Myocyte (in vitro differentiated cells): ENCODE measurements around the gene FOXI1. TPM values are rescaled to one million over a fixed set of nuclear protein-coding genes. Genes with fewer than 3 reads are reported as not detected.
A peak's percentile ranks its signal among the peaks of the same experiment; 100 is the strongest.
"Not testable (repeated sequence)": the region's sequence is repeated elsewhere in the genome, so short reads cannot be mapped to it uniquely, and the experiment has no call there.

Experiments used
- DNase-seq: peaks from one replicate; pipeline ENCODE4 v3.0.0-alpha.2; 2012; ENCODE audit warnings: low read depth
- total RNA-seq: library from RNA; depleted of rRNA; stranded (reverse); fragments of >200 nt; gene quantifications from 2 replicates; pipeline ENCODE4 v1.2.3, GENCODE V29; 2014

The FOXI1 gene
- total RNA-seq, 1 donor from 2014 or later = not detected

DNA sequence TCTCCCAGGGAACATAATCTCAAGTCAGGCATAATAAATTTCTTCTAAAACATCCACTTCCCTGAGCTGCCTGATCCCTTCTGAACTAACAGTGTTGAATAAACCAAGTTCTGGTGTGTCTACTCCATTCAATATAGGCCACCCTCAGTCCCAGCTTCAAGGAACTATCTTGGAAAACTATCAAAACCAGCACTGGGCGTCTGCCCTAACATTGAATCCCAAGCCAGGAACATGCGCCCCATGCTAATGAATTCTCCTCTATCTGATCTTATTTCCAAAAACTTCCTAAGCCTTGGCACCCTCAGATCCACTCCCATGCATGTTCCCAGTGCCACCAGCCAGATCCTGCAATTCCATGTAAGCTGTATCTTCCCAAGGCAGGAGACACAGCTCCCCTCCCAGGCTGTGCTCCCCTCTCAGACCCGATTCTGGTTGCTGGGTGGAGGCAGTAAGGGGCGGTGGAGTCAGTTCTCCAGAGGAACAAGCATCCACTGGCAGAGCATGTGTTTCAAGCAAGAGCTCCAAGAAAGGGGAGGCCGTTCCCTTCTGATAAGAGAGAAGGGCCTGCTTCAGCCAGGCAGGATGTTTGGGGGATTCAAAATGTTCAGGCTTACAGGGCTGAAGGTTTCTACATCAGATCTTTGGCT, 13.1 kb upstream of the FOXI1 start:
- DNase-seq = no peak

DNA sequence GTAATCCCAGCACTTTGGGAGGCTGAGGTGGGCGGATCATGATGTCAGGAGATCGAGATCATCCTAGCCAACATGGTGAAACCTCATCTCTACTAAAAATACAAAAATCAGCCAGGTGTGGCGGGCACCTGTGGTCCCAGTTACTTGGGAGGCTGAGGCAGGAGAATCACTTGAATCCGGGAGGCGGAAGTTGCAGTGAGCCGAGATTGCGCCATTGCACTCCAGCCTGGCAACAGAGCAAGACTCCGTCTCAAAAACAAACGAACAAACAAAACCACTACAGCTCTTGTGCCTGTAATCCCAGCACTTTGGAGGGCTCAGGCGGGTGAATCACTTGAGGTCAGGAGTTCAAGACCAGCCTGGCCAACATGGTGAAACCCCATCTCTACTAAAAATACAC, 11.4 kb upstream of the FOXI1 start:
- not testable (repeated sequence) for DNase-seq

DNA sequence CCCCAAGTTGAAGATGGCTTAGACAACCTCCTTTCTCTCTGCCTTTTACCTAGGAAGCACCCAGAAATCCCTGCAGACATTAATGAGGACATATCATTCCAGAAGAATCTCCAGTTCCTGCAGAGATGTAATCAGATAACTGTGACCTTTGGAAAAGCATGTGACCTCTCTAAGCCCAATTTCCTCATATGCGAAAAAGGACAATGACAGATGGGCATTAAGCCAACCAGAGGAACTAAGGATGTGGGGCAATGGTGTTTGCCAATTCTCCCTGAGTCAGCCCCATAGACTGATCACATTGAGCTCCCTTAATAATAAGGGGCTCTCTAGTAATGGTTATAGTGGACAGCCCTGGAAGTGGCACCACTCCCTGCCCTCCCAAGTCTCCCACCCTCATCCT, 10.1 kb upstream of the FOXI1 start:
- no peak for DNase-seq

GRCh38 chr5:170097934-170098333, 7.8 kb upstream of the FOXI1 start:
- no peak for DNase-seq

DNA sequence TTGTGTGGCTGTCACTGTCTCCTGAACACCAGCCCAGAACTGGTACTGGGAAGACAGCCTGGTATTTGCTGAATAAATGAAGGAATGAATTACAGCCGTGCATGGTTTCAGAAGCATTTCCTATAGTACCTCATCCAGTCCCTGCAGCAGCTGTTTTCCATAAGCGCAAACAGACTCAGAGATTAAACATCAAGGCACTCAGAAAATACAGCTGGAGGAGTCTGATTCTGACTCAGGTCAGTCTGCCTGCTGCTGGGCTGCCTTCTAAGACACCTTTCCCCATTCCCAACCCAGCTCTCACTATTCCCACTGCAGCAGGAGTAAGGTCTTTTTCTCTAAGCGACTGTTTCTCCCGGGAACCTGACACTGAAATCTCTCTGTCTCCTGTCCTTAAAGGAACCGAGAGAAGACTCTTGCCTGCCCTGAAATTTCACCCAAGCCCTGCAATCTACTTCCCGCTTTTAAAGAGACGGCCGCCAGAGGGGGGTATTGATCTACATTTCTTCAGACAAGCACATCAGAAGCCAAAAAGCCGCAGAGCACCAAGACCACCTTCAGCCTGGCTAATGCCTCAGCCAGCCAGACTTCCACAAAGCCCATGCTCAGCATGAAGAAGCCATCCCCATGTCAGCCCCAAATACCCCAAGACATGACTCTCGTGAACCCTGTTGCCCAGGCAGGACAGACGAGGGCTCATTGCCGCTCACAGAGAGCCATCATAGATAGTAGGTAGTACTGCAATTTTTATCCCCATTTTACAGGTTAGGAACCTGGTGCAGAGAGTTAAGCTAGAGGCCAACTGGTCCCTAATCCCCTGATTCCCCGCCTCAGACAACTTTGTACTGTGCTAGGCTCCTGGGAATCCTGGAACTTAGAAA, 5.4 kb upstream of the FOXI1 start:
- peak; percentile 74 for DNase-seq

DNA sequence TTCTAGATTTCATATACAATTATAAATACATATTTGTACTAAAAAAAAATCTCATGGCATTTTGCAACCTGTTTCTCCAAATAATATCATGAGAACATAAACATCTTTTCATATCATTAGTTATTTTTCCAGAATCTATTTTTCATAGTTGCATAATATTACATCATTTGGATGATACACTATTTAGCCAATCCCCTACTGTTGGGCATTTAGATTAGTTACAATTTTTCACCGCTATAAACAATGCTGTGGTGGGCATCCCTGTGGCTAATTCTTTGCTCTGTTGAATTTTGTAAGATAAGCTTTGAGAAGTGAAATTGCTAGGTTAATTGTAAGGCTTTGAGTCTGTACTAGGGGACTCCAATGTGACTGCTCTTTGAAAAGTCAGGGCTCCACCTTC, 2.2 kb upstream of the FOXI1 start:
- DNase-seq = no peak

DNA sequence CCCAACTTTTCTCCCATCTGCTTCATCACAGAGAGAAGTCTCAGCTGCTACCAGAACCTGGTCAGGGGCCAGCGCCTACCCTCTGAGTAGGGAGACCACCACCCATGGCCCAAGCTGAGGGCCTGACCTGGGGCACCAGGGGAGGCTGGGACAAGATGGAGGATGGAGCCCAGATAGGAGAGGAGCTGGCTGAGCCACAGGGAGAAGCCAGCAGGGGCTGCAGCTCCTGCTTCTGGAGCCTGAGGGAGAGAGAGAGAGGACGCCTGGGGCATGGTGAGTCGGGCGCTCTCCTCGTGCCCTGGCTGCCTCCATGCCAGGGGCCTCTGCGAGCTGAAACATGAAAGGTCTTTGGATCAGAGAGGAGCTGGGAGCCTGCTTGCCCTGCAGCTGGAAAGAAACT, 1.4 kb upstream of the FOXI1 start:
- DNase-seq = no peak

GRCh38 chr5:170104710-170105109, 987 bp upstream of the FOXI1 start:
- no peak for DNase-seq

- no peak for DNase-seq
Measured at GRCh38 chr5:170107674-170108073, 2.0 kb downstream of the FOXI1 start.

DNA sequence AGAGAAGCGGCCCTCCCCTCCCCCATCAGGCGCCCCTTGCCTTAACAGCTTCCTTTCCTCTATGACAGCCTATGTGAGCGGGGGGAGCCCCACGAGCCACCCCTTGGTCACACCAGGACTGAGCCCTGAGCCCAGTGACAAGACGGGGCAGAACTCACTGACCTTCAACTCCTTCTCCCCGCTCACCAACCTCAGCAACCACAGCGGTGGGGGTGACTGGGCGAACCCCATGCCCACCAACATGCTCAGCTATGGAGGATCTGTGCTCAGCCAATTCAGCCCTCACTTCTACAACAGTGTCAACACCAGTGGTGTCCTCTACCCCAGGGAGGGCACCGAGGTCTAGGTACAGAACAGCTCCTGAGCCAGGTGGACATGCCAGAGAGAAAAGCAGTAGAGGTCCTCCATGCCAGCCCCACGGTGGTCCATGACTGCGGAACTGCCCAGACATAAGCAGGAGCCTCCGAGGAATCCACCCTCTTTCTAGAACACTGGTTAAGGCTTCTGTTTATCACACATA, 2.6 kb downstream of the FOXI1 start:
- DNase-seq = no peak

GRCh38 chr5:170109059-170110031, 3.6 kb downstream of the FOXI1 start:
- no peak for DNase-seq

DNA sequence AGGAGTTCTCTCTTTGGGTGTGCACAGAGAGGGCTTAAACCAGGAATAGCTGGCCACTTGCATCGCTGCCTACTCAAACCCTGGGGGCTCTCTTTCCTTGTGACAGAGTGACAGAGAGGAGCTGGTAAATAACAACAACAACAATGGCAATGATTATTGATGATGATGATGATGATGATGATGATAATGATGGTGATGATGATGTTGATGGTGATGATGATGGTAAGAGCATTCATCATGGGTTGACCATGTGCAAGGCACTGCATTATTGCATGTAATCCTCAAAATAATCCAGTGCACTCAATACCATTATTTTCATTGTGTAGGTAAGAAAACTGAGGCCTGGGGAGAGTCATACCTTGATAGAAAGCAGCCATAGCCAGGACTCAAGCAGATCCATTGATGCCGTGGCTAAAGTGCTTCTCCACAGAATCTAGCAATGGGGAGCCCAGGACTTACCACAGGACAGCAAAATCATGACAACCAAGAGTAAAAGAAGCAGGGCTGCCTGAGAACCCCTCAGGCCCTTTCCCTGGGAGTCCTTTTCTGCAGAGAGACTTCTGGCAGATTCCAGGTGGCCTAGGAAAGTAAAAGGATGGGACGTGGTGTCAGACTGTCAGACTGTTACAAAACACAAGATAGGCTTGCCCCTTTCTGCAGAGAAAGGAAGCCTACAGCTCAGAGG, 4.8 kb downstream of the FOXI1 start:
- DNase-seq = no peak

- DNase-seq = no peak
Measured at GRCh38 chr5:170111088-170111785, 5.5 kb downstream of the FOXI1 start.

- no peak for DNase-seq
Measured at GRCh38 chr5:170112876-170113521, 7.3 kb downstream of the FOXI1 start.

GRCh38 chr5:170113522-170113900, 7.8 kb downstream of the FOXI1 start:
- DNase-seq = no peak

DNA sequence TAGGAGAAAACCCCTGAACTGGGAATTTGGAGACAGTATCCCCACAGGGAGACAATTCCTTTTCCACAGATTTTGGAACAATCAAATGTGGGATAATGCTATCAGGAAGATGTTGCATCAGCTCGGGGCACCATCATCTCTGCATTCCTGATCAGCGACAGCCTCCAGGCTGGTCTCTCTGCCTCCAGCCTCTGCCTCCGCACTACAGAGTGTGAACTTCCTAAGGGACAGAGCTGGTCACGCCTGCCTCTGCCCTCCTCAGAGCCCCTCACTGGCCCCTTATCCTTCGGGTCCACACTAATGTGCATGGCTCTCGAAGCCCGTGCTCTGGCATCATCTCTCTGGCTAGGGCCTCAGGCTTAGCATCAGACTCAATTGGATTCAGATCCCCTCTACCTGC, 8.6 kb downstream of the FOXI1 start:
- no peak for DNase-seq

DNA sequence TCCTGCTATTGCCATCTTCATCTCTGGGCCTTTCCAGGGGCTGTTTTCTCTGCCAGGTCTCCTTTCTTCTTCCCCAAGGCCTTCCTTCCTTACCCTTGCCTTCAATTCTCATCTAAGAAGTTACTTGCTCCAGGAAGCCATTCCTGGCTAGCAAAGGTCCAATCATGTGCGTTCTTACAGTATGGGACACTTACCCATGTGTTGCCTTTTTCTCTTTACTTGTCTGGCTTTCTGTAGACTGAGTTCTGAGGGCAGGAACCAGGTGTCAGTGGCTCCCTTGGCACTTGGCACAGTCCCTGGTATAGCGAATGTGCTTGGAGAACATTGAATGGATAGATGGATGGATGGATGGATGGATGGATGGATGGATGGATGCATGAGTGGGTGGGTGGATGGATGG, 10.2 kb downstream of the FOXI1 start:
- DNase-seq = no peak

GRCh38 chr5:170117736-170118135, 12.0 kb downstream of the FOXI1 start:
- DNase-seq = no peak

- DNase-seq = no peak
Measured at GRCh38 chr5:170120576-170120975, 14.9 kb downstream of the FOXI1 start.

DNA sequence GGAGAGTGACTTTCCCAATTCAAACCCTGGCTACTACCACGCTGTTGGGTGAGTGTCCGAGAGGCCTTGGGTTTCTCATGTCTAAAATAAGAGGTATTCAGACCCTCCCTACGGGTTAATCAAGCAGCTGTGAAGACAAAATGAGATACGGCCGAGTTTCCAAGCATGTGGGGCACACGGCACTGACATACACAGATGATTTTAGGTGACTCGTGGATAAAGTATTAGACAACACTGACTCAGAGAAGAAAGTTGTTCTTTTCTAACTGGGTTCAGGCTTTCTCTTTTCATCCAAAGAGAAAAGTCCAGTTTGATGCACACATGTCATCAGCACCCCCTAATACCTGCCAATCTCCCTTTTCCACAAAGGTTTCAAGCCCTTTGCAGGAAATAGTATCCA, 15.6 kb downstream of the FOXI1 start:
- no peak for DNase-seq
